GM19467 (cell line): ENCODE data around the gene WNT9A.
"Not testable (repeated sequence)": the region's sequence is repeated elsewhere in the genome, so short reads cannot be mapped to it uniquely, and the experiment has no call there.

Experiments
- ATAC-seq: cut with Tn5 transposase; IDR thresholded peaks from one replicate; pipeline ENCODE4 v1.9.1; 2021; ENCODE audit warnings: mild to moderate bottlenecking, moderate library complexity; ENCODE audit not compliant: unreplicated experiment

The WNT9A gene

GRCh38 chr1:227947676-227948492 is at the start of gene WNT9A:
WNT9A (minus strand) TSS chr1:227947932; CDS start chr1:227947887, 45 bp downstream.
- ATAC-seq, result peak; percentile 42

- ATAC-seq, result no peak
Measured at GRCh38 chr1:227996187-227996950, 48.6 kb upstream of the WNT9A start.

GRCh38 chr1:227994632-227995300 is 47.0 kb upstream of the WNT9A start:
- no peak for ATAC-seq

- no peak for ATAC-seq
Measured at GRCh38 chr1:227987181-227987580, 39.4 kb upstream of the WNT9A start.

GRCh38 chr1:227975583-227976283 is 28.0 kb upstream of the WNT9A start:
- not testable (repeated sequence) for ATAC-seq

- not testable (repeated sequence) for ATAC-seq
Measured at GRCh38 chr1:227973724-227974288, 26.1 kb upstream of the WNT9A start.

GRCh38 chr1:227972843-227973374 is 25.2 kb upstream of the WNT9A start:
- ATAC-seq, result not testable (repeated sequence)

- ATAC-seq, result not testable (repeated sequence)
Measured at GRCh38 chr1:227972283-227972679, 24.5 kb upstream of the WNT9A start.

GRCh38 chr1:227971643-227972282 is 24.0 kb upstream of the WNT9A start:
- ATAC-seq, result not testable (repeated sequence)

GRCh38 chr1:227971216-227971615 is 23.5 kb upstream of the WNT9A start:
- not testable (repeated sequence) for ATAC-seq

GRCh38 chr1:227970076-227970995 is 22.6 kb upstream of the WNT9A start:
- ATAC-seq, result not testable (repeated sequence)

GRCh38 chr1:227967815-227968214 is 20.1 kb upstream of the WNT9A start:
- ATAC-seq, result not testable (repeated sequence)

GRCh38 chr1:227966733-227967132 is 19.0 kb upstream of the WNT9A start:
- ATAC-seq, result not testable (repeated sequence)

GRCh38 chr1:227961651-227962466 is 14.1 kb upstream of the WNT9A start:
- ATAC-seq, result no peak

- no peak for ATAC-seq
Measured at GRCh38 chr1:227959325-227959860, 11.7 kb upstream of the WNT9A start.

GRCh38 chr1:227958617-227959324 is 11.0 kb upstream of the WNT9A start:
- no peak for ATAC-seq

GRCh38 chr1:227955808-227956207 is 8.1 kb upstream of the WNT9A start:
- no peak for ATAC-seq
